Measurements from ENCODE around the gene CNTNAP4. TPM values are rescaled to one million over a fixed set of nuclear protein-coding genes. Genes with fewer than 3 reads are reported as not detected.

Gene CNTNAP4
- total RNA-seq, 1 donor from 2014 or later, result 0.10 TPM

- Mint-ChIP-seq H3K27me3 (ENCODE audit: unreplicated experiment) (peaks cover 2% of the 10 kb centered on the region), H3K4me3 (ENCODE audit: unreplicated experiment) (no peak overlapping the region), H3K9me3 (ENCODE audit: unreplicated experiment) (peaks cover 16% of the 10 kb centered on the region), H3K36me3 (ENCODE audit: low read depth, unreplicated experiment) (peaks cover 7% of the 10 kb centered on the region), H3K27ac (ENCODE audit: unreplicated experiment) (no peak overlapping the region), H3K4me1 (ENCODE audit: unreplicated experiment) (no peaks in the 10 kb centered on the region)
- TF ChIP-seq CTCF (IDR thresholded peaks at IDR 0.05; ENCODE audit: unreplicated experiment), result no peak
- no peak for DNase-seq (ENCODE audit: low spot score)
These were observed 302.2 kb downstream of the CNTNAP4 start for GRCh38 chr16:76579277-76579922.

GRCh38 chr16:76583466-76583865 lies 306.3 kb downstream of the CNTNAP4 start:
- Mint-ChIP-seq H3K9me3 (ENCODE audit: unreplicated experiment) (peaks cover 12% of the 10 kb centered on the region), H3K4me3 (ENCODE audit: unreplicated experiment) (no peak overlapping the region), H3K4me1 (ENCODE audit: unreplicated experiment) (no peaks in the 10 kb centered on the region), H3K36me3 (ENCODE audit: low read depth, unreplicated experiment) (peaks cover 7% of the 10 kb centered on the region), H3K27ac (ENCODE audit: unreplicated experiment) (no peak overlapping the region), H3K27me3 (ENCODE audit: unreplicated experiment) (peaks cover 2% of the 10 kb centered on the region)
- TF ChIP-seq CTCF (IDR thresholded peaks at IDR 0.05; ENCODE audit: unreplicated experiment), result no peak
- DNase-seq (ENCODE audit: low spot score), result no peak

GRCh38 chr16:76583945-76584344 lies 306.7 kb downstream of the CNTNAP4 start:
- Mint-ChIP-seq H3K4me3 (ENCODE audit: unreplicated experiment) (no peak overlapping the region), H3K9me3 (ENCODE audit: unreplicated experiment) (peaks cover 12% of the 10 kb centered on the region), H3K4me1 (ENCODE audit: unreplicated experiment) (no peaks in the 10 kb centered on the region), H3K36me3 (ENCODE audit: low read depth, unreplicated experiment) (peaks cover 7% of the 10 kb centered on the region), H3K27ac (ENCODE audit: unreplicated experiment) (no peak overlapping the region), H3K27me3 (ENCODE audit: unreplicated experiment) (peaks cover 2% of the 10 kb centered on the region)
- DNase-seq (ENCODE audit: low spot score), result no peak
- TF ChIP-seq CTCF (IDR thresholded peaks at IDR 0.05; ENCODE audit: unreplicated experiment), result no peak

- Mint-ChIP-seq H3K27me3 (ENCODE audit: unreplicated experiment) (peaks cover 2% of the 10 kb centered on the region), H3K4me1 (ENCODE audit: unreplicated experiment) (no peaks in the 10 kb centered on the region), H3K27ac (ENCODE audit: unreplicated experiment) (no peak overlapping the region), H3K36me3 (ENCODE audit: low read depth, unreplicated experiment) (no peaks in the 10 kb centered on the region), H3K4me3 (ENCODE audit: unreplicated experiment) (no peak overlapping the region), H3K9me3 (ENCODE audit: unreplicated experiment) (peaks cover 11% of the 10 kb centered on the region)
- no peak for TF ChIP-seq CTCF (IDR thresholded peaks at IDR 0.05; ENCODE audit: unreplicated experiment)
- no peak for DNase-seq (ENCODE audit: low spot score)
These were observed 321.3 kb downstream of the CNTNAP4 start for GRCh38 chr16:76598498-76598897.

GRCh38 chr16:76607317-76607716 lies 330.1 kb downstream of the CNTNAP4 start:
- no peak for TF ChIP-seq CTCF (IDR thresholded peaks at IDR 0.05; ENCODE audit: unreplicated experiment)

More at GRCh38 chr16:76607317-76607716, 330.1 kb downstream of the CNTNAP4 start:
- H3K36me3 Mint-ChIP-seq (ENCODE audit: low read depth, unreplicated experiment), result no peaks in the 10 kb centered on the region
- no peaks in the 10 kb centered on the region for H3K4me1 Mint-ChIP-seq (ENCODE audit: unreplicated experiment)
- DNase-seq (ENCODE audit: low spot score), result no peak
- no peak overlapping the region for H3K4me3 Mint-ChIP-seq (ENCODE audit: unreplicated experiment)
- H3K27ac Mint-ChIP-seq (ENCODE audit: unreplicated experiment), result no peak overlapping the region
- peaks cover 4% of the 10 kb centered on the region for H3K9me3 Mint-ChIP-seq (ENCODE audit: unreplicated experiment)
- H3K27me3 Mint-ChIP-seq (ENCODE audit: unreplicated experiment), result peaks cover 2% of the 10 kb centered on the region
